A549 treated with CORT108297 at 1 μM for 4 hours (cell line): Measurements from ENCODE around the gene PLD6. TPM values are rescaled to one million over a fixed set of nuclear protein-coding genes. Genes with fewer than 3 reads are reported as not detected.

Experiments
- total RNA-seq: library from RNA; stranded (reverse); fragments of 200-300 nt; extraction: Qiagen RNA extraction; gene quantifications from 5 replicates; pipeline ENCODE4 v1.2.3, GENCODE V29; 2022

PLD6 gene, protein sequence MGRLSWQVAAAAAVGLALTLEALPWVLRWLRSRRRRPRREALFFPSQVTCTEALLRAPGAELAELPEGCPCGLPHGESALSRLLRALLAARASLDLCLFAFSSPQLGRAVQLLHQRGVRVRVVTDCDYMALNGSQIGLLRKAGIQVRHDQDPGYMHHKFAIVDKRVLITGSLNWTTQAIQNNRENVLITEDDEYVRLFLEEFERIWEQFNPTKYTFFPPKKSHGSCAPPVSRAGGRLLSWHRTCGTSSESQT
- 5.5 to 7.9 TPM (median 7.3 TPM) in 5 replicates for total RNA-seq

DNA sequence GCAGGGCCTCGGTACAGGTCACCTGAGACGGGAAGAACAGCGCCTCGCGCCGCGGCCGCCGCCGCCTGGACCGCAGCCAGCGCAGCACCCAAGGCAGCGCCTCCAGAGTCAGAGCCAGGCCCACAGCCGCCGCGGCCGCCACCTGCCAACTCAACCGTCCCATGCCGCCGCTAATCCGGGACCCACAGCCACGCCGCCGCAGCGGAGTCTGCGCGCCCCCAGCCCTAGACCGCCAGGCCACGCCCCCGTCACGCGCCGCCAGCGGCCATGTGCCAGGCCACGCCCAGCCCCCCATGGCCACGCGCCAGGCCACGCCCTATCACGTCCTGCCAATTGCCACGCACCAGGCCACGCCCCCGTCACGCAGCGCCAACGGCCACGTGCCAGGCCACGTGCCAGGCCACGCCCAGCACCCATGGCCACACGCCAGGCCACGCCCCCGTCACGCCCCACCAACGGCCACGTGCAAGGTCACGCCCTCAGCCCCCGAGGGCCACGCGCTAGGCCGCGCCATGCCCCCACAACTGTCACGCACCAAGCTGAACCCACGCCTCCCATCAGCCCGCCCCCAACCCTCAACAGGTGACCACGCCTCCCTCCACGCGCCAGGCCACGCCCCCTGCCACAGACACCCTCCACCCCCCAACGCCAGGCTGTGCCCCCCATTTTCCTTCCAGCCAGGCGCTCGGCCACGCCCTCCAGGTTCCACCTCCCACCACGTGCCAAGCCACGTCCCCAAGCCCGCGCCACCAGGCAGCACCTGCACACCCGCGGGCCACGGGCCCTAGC, at the start of gene PLD6:
PLD6 (minus strand) TSS at position 210 of the 789 bp plus-strand sequence; CDS start at position 163, 47 bp downstream.

DNA sequence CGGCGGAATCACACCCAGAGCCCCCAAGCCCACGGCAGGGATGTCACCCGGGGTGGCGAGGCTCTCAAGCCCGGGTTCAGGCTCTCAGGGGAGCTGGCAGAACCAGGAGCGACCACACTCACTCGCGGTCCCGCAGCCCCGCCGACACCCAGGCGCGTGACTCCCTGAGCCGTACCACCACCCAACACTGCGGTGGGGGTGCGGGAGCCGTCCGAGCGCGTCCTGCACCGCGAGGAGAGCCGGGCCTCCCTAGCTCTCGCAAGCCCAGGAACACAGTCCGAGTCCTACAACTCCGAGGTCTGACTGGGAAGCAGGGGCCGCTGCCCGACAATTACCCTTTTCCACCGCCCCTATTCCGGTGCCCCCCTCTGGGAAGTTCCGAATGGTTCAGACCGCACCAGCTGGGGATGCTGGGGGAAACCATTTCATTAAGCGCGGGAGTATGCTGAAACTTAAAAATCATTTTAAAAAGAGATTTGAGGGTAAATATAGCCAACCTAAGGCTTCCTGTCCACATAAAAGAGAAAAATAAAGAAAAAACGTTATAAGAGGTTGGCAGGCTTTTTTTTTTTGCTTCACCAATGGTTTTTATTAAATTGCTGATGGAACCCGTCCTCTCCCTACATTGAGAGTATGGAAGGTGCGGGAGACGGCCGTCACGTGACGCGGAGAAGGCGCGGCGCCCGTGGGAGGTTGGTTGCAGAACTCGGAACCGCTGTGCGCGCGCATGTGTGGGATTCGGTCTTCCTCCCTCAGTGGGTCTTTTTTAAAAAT, 31.1 kb upstream of the PLD6 start, which contains the start of gene FLCN:
FLCN (minus strand) TSS at position 143 of the 774 bp plus-strand sequence. CDS start 9,031 bp downstream, outside the sequence.

Other genes with a start within 250 kb of the PLD6 start
- gene TNFRSF13B, start 234.2 kb downstream of the PLD6 start, total RNA-seq: not detected in 5 replicates
- 260 to 424 TPM (median 370 TPM) in 5 replicates for gene MPRIP, start 163.9 kb downstream of the PLD6 start, total RNA-seq
- gene FLCN, start 30.8 kb upstream of the PLD6 start, total RNA-seq: 29.3 to 41.7 TPM (median 35.9 TPM) in 5 replicates
- gene COPS3, start 74.9 kb upstream of the PLD6 start, total RNA-seq: 138 to 149 TPM (median 144 TPM) in 5 replicates
- gene NT5M, start 97.0 kb upstream of the PLD6 start, total RNA-seq: 7.2 to 11.6 TPM (median 10.0 TPM) in 5 replicates